Astrocyte (in vitro differentiated cells and primary cell): ENCODE results near the gene SYCP1. TPM values are rescaled to one million over a fixed set of nuclear protein-coding genes. Genes with fewer than 3 reads are reported as not detected.
A peak's percentile ranks its signal among the peaks of the same experiment; 100 is the strongest.

Source experiments
- DNase-seq: peaks from one replicate; pipeline ENCODE4 v3.0.0-alpha.2; 2010; ENCODE audit warnings: low read depth
- FAIRE-seq: peaks from 2 replicates; lab custom pipeline; 2011; peaks lifted over from hg19 to GRCh38; lab: Jason Lieb, UNC
- H2AFZ ChIP-seq: 2 replicates; pipeline ENCODE4 v1.6.0; 2012; ENCODE audit warnings: low read depth, low read length, inconsistent platforms
- H3K27ac ChIP-seq: 2 replicates; pipeline ENCODE4 v1.5.1; 2011; ENCODE audit warnings: low read depth, low read length, inconsistent platforms
- H3K27me3 ChIP-seq: 2 replicates; pipeline ENCODE4 v1.6.0; 2011; ENCODE audit warnings: low read length, inconsistent platforms; ENCODE audit not compliant: insufficient read depth
- H3K36me3 ChIP-seq: 2 replicates; pipeline ENCODE4 v1.5.1; 2011; ENCODE audit warnings: low read length, inconsistent platforms; ENCODE audit not compliant: insufficient read depth
- H3K4me1 ChIP-seq: 2 replicates; pipeline ENCODE4 v1.5.1; 2011; ENCODE audit warnings: low read length, inconsistent platforms; ENCODE audit not compliant: insufficient read depth
- H3K4me2 ChIP-seq: 2 replicates; pipeline ENCODE4 v1.6.0; 2012; ENCODE audit warnings: low read length, inconsistent platforms
- H3K4me3 ChIP-seq: 2 replicates; pipeline ENCODE4 v1.5.1; 2011; ENCODE audit warnings: low read depth, mild to moderate bottlenecking, low read length, inconsistent platforms; ENCODE audit not compliant: insufficient read depth
- H3K79me2 ChIP-seq: 2 replicates; pipeline ENCODE4 v1.6.0; 2012; ENCODE audit warnings: mild to moderate bottlenecking, low read length, inconsistent platforms; ENCODE audit not compliant: insufficient read depth
- H3K9ac ChIP-seq: 2 replicates; pipeline ENCODE4 v1.6.0; 2012; ENCODE audit warnings: mild to moderate bottlenecking, low read length, inconsistent platforms
- H3K9me3 ChIP-seq: 2 replicates; pipeline ENCODE4 v1.5.1; 2012; ENCODE audit warnings: low read depth, mild to moderate bottlenecking, low read length, inconsistent platforms; ENCODE audit not compliant: insufficient read depth
- H4K20me1 ChIP-seq: 2 replicates; pipeline ENCODE4 v1.6.0; 2012; ENCODE audit warnings: low read length, inconsistent platforms; ENCODE audit not compliant: insufficient read depth
- H3K27ac Mint-ChIP-seq: one replicate; pipeline ENCODE4 v1.8.0; 2021; ENCODE audit warnings: mild to moderate bottlenecking, mixed read lengths; ENCODE audit not compliant: unreplicated experiment
- H3K27me3 Mint-ChIP-seq: one replicate; pipeline ENCODE4 v1.8.0; 2021; ENCODE audit warnings: low read depth, mixed read lengths; ENCODE audit not compliant: unreplicated experiment
- H3K36me3 Mint-ChIP-seq: one replicate; pipeline ENCODE4 v1.8.0; 2021; ENCODE audit warnings: low read depth, mixed read lengths; ENCODE audit not compliant: unreplicated experiment
- H3K4me1 Mint-ChIP-seq: one replicate; pipeline ENCODE4 v1.8.0; 2021; ENCODE audit warnings: low read depth, mixed read lengths; ENCODE audit not compliant: unreplicated experiment
- H3K4me3 Mint-ChIP-seq: one replicate; pipeline ENCODE4 v1.8.0; 2021; ENCODE audit warnings: mild to moderate bottlenecking, moderate library complexity, mixed read lengths; ENCODE audit not compliant: unreplicated experiment
- H3K9me3 Mint-ChIP-seq: one replicate; pipeline ENCODE4 v1.8.0; 2021; ENCODE audit warnings: mild to moderate bottlenecking, mixed read lengths; ENCODE audit not compliant: unreplicated experiment
- EZH2 ChIP-seq: IDR thresholded peaks from 2 replicates; pipeline ENCODE4 v1.6.1; 2012; ENCODE audit warnings: mild to moderate bottlenecking, low read length, inconsistent platforms; ENCODE audit not compliant: insufficient read depth
- total RNA-seq: library from RNA; stranded (reverse); gene quantifications from 2 replicates; pipeline ENCODE4 v1.2.1, GENCODE V29; 2021
- TF ChIP-seq, protein P1 (sequence below): IDR thresholded peaks from 2 replicates; pipeline ENCODE4 v1.5.1; 2011; ENCODE audit warnings: low read depth, mild to moderate bottlenecking, inconsistent platforms, low read length, moderate library complexity; ENCODE audit not compliant: insufficient read depth

The SYCP1 gene
- total RNA-seq, 1 donor from 2014 or later, result not detected

DNA sequence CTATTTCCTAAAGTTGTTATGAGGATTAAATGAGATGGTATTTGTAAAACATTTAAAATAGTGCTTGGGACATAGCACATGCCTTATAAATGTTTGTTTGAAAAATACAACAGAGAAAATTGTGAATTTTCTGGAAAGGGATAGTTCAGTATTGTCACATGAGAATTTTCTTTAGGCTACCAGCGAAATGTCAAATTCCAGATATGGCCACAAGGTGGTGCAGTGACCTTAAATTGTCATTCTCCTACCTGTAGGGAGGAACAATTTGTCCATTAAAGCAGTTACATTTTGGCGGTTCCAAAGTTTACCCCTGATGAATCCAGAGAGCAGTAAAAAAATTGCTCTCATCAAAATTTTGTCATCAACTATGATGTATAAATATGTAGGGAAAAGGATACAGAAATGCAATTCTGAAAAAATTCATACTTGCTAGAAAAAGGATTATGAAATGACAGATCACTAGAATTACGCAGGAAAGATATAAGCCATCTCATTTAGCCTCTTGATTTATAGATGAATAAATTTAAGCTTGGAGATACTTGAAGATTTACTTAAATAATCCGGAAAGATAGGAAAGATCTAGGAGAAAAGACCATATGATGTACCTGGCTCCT lies 124.7 kb downstream of the SYCP1 start:
- H3K36me3 Mint-ChIP-seq, result no peaks in the 10 kb centered on the region

DNA sequence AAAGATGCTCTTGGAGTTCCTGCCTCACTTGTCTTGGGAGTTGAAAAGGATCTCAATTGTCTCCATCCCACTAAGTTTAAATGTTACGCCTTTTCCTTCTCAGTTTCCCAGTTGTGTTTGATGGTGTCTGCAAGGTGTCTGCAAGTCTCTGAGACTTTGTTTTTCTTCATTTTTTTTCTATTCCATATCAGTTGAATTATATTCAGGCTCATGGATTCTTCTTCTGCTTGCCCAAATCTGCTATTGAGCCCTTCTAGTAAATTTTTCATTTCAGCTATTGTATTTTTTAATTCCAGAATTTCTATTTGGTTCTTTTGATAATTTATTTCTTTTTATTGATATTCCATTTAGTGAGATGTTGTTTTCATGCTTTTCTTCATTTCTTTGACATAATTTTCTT lies 127.6 kb downstream of the SYCP1 start:
- peaks cover 9% of the 10 kb centered on the region for H3K9me3 Mint-ChIP-seq
- TF ChIP-seq, protein P1, sequence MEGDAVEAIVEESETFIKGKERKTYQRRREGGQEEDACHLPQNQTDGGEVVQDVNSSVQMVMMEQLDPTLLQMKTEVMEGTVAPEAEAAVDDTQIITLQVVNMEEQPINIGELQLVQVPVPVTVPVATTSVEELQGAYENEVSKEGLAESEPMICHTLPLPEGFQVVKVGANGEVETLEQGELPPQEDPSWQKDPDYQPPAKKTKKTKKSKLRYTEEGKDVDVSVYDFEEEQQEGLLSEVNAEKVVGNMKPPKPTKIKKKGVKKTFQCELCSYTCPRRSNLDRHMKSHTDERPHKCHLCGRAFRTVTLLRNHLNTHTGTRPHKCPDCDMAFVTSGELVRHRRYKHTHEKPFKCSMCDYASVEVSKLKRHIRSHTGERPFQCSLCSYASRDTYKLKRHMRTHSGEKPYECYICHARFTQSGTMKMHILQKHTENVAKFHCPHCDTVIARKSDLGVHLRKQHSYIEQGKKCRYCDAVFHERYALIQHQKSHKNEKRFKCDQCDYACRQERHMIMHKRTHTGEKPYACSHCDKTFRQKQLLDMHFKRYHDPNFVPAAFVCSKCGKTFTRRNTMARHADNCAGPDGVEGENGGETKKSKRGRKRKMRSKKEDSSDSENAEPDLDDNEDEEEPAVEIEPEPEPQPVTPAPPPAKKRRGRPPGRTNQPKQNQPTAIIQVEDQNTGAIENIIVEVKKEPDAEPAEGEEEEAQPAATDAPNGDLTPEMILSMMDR, result no peak
- TF ChIP-seq EZH2, result no peak
- H3K9me3 ChIP-seq, result no peaks in the 10 kb centered on the region
- H4K20me1 ChIP-seq, result no peaks in the 10 kb centered on the region
- H3K4me1 Mint-ChIP-seq, result no peaks in the 10 kb centered on the region
- FAIRE-seq, result no peak
- no peaks in the 10 kb centered on the region for H3K79me2 ChIP-seq
- no peaks in the 10 kb centered on the region for H3K36me3 ChIP-seq
- H2AFZ ChIP-seq, result no peak overlapping the region
- no peak overlapping the region for H3K4me3 ChIP-seq
- DNase-seq, result no peak
- no peak overlapping the region for H3K4me2 ChIP-seq
- no peak overlapping the region for H3K4me3 Mint-ChIP-seq
- H3K27me3 Mint-ChIP-seq, result no peaks in the 10 kb centered on the region
- no peaks in the 10 kb centered on the region for H3K36me3 Mint-ChIP-seq
- no peak overlapping the region for H3K27ac Mint-ChIP-seq
- no peak overlapping the region for H3K9ac ChIP-seq
- H3K27ac ChIP-seq, result no peak overlapping the region
- H3K27me3 ChIP-seq, result peaks cover 2% of the 10 kb centered on the region
- no peaks in the 10 kb centered on the region for H3K4me1 ChIP-seq

More for the DNA sequence above, 124.7 kb downstream of the SYCP1 start:
- Histone ChIP-seq H3K79me2 (no peaks in the 10 kb centered on the region), H3K4me1 (no peaks in the 10 kb centered on the region), H2AFZ (no peak overlapping the region), H3K9ac (no peak overlapping the region), H3K4me2 (no peak overlapping the region), H3K36me3 (no peaks in the 10 kb centered on the region), H3K4me3 (no peak overlapping the region), H3K27ac (no peak overlapping the region), H4K20me1 (no peaks in the 10 kb centered on the region), H3K9me3 (no peaks in the 10 kb centered on the region), H3K27me3 (peaks cover 2% of the 10 kb centered on the region)
- no peak overlapping the region for H3K4me3 Mint-ChIP-seq
- TF ChIP-seq EZH2, result no peak
- TF ChIP-seq, protein P1, result peak; percentile 82
- peaks cover 9% of the 10 kb centered on the region for H3K9me3 Mint-ChIP-seq
- H3K27ac Mint-ChIP-seq, result no peak overlapping the region
- peak; percentile 43 for FAIRE-seq
- no peaks in the 10 kb centered on the region for H3K4me1 Mint-ChIP-seq
- no peaks in the 10 kb centered on the region for H3K27me3 Mint-ChIP-seq
- DNase-seq, result peak; percentile 25

DNA sequence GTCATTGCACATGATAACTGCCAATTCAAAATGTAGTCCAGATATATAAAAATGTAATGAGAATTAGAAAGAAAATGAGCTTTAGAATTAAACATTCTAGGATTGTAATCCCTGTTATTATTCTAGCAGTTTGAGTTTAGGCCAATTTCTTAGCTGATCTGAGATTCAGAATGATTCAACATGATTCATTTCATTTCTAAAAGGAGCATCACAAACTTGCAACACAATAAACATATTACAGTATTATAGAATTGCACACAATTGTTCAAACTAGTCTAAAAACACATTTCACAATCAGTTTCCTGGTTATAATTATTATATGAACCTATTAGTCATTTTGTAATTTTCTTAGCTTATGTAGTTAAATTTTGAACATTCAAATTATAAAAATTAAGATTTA lies 131.6 kb downstream of the SYCP1 start:
- no peaks in the 10 kb centered on the region for H3K27me3 Mint-ChIP-seq
- Histone ChIP-seq H3K4me1 (no peaks in the 10 kb centered on the region), H2AFZ (no peak overlapping the region), H3K4me2 (no peak overlapping the region), H3K27ac (no peak overlapping the region), H3K79me2 (no peaks in the 10 kb centered on the region), H3K36me3 (no peaks in the 10 kb centered on the region), H3K9ac (no peak overlapping the region), H3K4me3 (no peak overlapping the region), H4K20me1 (no peaks in the 10 kb centered on the region), H3K9me3 (no peaks in the 10 kb centered on the region), H3K27me3 (peaks cover 2% of the 10 kb centered on the region)
- no peak for DNase-seq
- no peaks in the 10 kb centered on the region for H3K36me3 Mint-ChIP-seq
- H3K9me3 Mint-ChIP-seq, result peaks cover 9% of the 10 kb centered on the region
- no peaks in the 10 kb centered on the region for H3K4me1 Mint-ChIP-seq
- no peak overlapping the region for H3K27ac Mint-ChIP-seq
- TF ChIP-seq EZH2, result no peak
- TF ChIP-seq, protein P1, result no peak
- no peak overlapping the region for H3K4me3 Mint-ChIP-seq
- no peak for FAIRE-seq
